Endothelial cell of hepatic sinusoid (primary cell): Measurements from ENCODE around the gene GFPT2.

ENCODE experiments used
- in situ Hi-C: cut with HindIII; loops from 2 replicates; pipeline ENCODE4 v1.10.0; 2017; ENCODE audit warnings: low sequenced_read_pairs

The GFPT2 gene

DNA sequence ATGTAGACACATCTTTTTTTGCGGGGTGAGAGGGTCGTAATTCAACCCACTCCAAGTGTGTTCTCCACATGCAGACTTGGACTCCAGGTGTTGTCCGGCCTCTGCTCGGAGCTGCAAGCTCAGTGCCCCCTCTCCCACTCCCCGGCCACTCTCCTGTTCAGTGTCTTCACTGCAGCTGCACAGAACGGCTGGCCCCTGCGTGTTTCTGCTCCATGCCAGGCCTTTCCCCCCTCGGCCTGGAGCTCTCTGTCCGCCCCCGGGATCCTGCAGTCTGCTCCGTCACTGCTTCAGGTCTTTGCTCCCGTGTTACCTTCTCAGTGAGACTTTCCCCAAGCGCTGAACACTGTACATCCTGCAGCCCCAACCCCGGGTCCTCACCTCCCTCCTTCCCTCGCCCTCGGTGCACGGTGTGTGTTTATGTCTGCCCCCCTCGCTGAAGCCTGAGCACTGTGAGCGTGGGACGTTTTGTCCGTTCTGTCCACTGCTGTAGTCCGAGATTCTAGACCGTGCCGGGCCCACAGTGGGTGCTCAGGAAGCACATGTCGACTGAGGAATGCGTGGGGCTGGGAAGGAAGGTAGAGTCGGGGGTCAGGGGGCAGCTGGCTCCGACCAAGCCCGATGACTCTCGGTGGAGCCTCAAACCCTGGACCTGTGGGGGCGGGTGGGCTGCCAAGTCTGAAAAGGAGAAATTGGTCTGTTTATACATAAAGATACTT is 26.4 kb upstream of the GFPT2 start:
- in situ Hi-C loops: loop anchor here (5.0 kb wide), 3 partner anchors 57 to 168 kb away; no protein-coding TSS in a partner anchor

DNA sequence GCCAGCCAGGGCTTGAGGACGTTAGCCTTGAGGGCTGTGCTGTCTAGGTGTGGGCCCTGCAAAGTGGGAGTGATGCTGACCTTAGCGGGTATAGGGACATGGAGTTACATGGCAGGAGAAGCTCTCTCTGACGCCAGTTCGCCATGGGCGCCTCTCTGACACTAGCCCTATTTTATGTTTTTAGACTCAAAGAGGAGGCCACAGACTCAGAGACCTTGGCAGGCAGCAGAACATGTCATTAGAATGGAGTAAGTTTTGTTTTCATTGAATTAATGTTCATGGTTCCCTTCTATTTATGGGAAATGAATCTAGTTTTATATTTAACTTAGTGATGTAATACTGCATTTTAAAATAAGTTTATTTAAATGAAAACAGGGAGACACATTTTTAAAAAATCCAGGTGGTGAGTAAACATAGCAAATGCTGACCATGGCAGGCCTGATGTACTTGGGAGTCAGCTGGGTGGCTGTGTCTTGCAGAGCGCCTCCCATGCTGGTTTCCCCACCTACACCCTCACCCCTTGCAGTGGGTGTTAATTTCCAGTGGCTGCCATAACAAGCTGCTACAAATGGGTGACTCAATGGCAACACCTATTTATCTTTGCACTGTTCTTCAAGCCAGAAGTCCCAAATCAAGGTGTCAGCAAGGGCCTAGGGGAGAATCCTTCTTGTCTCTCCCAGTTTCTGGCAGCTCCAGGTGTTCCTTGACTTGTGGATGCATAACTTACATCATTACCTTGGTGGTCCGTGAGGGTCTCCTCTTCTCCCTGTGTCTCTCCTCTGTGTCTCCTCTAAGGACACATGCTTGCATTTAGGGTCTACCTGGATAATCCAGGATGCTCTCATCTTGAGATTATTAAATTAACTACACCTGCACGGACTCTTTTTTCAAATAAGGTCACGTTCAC is 25.6 kb upstream of the GFPT2 start:
- in situ Hi-C loops: loop anchor here (5.0 kb wide), 3 partner anchors 56 to 169 kb away; no protein-coding TSS in a partner anchor

DNA sequence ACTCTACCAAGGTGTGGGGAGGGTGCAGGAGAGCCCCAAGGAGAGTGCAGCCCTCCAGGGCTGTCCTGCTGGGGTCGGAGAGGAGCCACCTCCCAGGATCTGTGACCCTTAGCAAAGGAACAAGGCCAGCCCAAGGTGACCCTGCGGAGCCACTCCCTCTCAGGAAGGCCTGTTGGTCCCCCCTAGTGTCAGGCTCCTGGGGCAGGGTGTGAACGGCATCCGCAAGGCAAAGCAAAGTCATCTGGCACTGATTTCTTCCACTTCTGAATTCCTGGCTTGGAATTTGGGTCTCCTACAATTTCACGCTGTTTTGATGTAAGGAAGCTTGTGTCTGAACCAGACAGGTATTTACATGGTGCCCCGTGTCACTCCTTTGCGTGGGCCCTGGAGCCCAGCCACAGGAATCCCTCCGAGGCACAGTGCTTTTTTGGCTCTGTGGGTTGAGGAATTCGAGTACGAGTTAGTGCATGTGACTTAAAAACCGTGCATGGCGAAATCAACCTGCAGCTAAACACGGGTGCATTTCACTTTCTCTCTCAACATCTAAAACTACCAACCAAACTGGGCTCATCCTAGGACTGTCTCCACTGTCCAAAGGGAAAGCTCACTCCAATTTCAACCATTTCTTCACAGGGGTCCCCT is 24.5 kb upstream of the GFPT2 start:
- in situ Hi-C loops: loop anchor here (5.0 kb wide), 3 partner anchors 55 to 170 kb away; no protein-coding TSS in a partner anchor

DNA sequence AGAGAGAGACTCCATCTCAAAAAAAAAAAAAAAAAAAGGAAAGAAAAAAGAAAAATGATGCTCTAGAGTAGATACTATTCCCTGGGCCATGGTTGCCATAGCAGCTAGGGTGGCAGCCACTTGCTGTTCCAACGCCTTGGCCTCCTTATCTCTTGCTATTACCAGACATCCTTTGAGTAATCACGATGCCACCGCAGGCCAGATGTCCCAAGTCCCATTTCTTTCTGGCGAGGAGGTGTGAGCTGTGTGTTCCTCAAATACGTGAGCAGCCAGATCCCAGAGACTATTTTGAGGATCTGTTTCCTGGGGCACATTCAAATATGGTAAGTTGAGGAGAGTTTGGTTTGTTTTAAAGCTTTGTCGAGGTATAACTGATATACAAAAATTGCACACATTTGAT is 23.4 kb upstream of the GFPT2 start:
- in situ Hi-C loops: loop anchor here (5.0 kb wide), 3 partner anchors 54 to 171 kb away; no protein-coding TSS in a partner anchor

DNA sequence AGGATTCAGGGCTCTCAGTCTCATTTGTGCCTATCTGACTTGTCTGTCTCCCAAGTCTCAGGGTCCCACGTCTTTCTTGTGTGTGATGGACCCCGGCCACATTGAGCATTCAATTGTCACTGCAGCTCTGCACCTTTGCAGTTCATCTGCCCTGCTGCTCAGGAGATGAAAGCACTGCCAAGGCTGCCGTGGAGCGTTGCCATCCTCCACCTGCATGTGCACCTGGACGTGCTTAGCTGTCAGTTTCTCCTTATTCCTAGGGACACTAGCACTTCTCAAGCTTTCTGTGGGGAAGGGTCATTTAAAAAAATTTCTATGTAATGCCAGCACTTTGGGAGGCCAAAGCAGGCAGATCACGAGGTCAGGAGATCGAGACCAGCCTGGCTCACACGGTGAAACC is 22.8 kb upstream of the GFPT2 start:
- in situ Hi-C loops: loop anchor here (5.0 kb wide), 3 partner anchors 54 to 171 kb away; no protein-coding TSS in a partner anchor

DNA sequence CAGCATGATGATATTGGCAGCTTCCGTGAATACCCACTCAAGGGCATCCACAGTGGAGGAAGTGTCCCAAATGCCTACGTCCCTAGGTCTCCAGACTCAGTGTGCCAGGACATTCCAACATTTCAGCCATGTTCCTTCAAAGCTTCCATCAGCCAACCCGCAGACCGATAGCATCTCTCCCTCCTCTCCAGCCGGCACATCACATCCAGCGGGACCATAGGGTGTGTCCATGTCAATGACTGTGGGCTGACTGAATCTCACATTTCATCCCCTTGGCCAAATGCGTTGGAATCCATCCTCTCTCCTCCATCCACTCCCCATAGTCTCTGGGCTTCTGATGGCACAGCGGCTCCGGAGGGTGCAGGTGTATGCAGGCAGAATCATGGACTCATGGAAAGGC is 22.2 kb upstream of the GFPT2 start:
- in situ Hi-C loops: loop anchor here (5.0 kb wide), 3 partner anchors 53 to 172 kb away; no protein-coding TSS in a partner anchor

DNA sequence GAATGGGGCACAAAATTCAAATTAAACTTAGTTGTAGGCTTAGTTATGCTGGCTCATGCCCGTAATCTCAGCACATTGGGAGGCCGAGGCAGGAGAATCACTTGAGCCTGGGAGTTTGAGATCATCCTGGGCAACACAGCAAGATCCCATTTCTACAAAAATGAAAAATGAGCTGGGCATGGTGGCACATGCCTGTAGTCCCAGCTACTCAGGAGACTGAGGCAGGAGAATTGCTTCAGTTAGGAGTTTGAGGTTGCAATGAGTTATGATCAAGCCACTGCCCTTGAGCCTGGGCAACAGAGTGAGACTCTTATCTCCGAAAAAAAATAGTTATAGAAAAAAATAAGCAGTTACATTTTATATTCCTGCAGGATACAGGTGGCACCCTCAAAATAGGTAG is 20.7 kb upstream of the GFPT2 start:
- in situ Hi-C loops: no loop called here

DNA sequence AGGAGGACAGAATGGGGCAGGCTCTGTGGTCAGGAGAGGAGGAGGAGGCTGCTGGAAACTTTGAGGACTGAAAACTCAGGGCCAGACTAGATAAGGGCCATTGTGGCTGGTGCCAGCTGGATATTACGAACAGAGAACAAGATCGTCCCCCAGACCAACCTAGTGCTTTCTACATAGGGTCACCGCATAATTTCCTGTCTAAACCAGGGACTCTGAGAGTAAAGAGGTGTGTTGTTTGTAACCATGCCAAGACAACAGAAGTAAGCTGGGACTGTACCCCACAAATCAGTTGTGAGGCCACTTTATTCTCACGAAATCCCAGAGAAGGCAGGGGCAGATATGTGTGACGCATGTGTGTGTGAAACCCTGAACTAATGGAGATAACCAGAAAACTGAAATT is 20.3 kb upstream of the GFPT2 start:
- in situ Hi-C loops: no loop called here

DNA sequence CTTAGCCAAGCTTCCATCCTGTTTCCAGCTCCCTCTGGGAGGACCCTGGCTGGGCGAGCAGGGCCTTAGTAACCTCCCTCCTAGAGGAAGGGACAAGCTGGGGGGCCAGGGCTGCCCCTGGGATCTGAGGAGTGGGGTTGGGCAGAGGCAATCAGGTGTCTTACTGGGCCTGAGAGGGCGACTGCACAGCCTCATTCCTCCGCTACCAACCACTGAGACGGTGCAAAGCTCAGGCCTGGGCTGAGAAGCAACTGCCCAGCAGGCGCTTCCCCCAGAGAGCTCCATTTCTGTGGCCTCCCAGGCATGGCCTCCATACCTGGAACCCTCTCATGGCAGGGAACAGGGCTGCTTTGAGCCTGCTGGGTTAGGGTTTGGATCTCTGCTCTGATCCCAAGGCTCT is 18.8 kb upstream of the GFPT2 start:
- in situ Hi-C loops: no loop called here

DNA sequence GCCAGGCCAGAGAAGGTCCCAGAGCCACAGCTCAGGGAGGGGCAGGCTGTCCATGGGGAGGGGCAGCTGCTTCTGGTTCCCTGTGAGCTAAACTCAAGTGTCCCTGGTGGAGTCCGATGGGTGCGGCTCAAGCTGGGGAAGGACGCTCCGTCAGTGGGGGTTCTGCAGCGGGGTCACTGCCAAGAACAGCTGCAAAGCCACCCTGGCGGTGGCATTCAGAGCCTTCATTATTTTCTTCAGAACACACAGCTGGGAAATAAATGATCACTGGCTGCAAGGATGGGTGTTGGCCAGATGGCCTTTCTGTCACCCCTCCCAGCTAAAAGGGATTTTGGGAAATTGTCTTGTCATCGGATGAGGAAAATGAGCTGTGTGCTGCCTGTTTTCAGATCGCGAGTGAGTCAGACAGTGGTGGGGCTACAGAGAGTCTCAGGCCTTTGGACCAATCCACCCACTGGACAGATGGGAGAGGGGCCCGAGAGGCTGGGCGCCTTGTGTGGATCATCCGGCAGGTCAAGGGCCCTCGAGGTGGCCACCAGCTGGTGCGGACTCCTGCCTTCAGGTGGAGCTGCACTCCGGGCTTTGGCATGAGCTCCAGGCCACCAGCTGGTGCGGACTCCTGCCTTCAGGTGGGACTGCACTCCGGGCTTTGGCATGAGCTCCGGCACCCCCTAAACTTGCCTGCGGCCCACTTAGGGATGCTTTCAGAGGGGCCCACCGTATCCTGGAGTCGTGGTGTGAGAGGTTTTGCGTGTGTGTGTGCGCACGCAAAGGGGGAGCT is 17.9 kb upstream of the GFPT2 start:
- in situ Hi-C loops: no loop called here

DNA sequence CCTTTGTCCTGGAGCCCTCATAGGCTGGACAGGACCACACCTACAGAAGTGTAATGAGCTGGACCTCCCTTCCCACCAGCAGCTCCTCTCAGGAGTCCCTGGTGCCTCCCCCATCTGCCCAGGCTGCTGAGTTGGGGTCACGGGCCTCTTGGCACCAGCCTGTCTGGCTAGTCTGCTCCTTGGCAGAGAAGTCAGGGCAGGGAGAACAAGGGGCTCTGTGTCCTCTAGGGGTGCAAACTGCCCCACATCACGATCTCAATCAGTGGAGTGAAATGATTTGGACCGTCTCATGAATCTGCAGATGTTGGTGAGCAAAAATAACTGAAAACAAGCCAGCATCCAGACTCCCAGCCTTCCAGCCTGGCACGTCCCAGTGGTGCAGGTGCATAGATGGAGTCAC is 14.9 kb upstream of the GFPT2 start:
- in situ Hi-C loops: no loop called here

DNA sequence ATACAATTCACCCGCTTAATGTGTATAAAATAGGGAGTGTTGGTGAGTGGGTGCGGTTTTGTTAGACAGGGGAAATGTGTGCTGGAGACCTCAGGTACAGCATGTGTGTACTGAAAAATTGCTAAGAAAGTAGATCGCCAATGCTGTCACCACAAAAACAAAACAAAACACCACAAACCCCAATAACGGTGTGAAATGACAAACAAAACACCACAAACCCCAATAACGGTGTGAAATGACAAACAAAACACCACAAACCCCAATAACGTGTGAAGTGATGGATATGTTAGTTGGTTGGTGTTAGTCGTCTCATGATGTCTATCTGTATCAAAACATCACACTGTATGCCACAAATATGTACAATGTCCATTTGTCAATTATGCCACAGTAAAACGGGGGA is 14.2 kb upstream of the GFPT2 start:
- in situ Hi-C loops: no loop called here

DNA sequence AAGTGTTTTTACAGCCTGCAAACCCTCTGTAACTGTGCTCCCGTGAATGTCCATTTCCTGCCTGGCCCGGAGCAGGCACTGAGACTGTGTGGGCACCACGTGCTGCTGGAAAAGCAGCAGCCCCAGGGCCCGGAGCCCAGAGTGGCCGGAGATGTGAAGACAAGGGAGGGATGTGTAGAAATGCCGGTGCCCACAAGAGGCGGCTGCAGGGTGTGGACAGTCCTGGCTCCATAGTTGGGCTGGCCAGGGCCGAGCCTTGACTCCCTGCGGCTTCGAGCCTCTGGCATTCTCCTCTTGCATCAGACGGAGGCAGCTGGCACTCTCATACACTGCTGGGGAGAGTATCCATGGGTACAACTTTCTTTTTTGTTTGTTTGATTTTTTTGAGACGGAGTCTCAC is 13.2 kb upstream of the GFPT2 start:
- in situ Hi-C loops: no loop called here

DNA sequence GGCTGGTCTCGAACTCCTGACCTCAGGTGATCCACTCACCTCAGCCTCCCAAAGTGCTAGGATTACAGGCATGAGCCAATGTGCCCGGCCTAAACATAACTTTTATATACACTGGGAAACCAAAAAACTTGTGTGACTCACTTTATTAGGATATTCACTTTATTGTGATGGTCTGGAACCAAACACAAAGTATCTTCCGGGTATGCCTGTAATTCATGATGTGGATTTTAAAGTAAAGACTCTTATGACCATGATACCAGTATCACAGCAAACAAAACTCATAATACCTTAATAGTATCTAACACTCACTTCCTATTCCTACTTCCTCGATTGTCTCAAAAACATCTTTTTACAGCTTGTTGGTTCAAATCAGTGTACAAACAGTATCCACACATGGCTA is 12.7 kb upstream of the GFPT2 start:
- in situ Hi-C loops: no loop called here

DNA sequence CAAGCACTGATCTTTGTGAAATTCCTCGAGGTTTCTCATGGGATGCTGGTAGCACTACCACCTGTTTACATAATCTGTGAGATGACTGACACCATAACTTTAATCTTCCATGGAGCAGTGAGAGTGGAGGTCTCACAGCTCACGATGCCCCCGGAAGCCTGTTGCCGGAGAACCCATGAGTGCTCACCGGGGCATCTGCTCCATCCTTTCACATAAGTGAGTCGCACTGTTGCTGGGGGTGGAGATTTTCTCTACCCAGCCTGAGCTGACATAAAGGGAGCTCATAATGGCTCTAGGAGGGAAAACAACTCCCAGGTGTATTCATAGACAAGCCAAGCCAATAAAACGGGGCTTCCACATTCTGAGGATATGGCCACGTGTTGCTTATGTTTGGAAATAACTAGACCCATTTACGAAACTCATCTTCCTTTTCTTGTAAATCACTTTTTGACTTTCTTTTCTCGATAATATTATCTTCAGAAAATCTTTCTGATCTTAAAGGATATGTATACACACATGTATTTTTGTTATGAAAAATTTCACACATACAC is 11.2 kb upstream of the GFPT2 start:
- in situ Hi-C loops: no loop called here

DNA sequence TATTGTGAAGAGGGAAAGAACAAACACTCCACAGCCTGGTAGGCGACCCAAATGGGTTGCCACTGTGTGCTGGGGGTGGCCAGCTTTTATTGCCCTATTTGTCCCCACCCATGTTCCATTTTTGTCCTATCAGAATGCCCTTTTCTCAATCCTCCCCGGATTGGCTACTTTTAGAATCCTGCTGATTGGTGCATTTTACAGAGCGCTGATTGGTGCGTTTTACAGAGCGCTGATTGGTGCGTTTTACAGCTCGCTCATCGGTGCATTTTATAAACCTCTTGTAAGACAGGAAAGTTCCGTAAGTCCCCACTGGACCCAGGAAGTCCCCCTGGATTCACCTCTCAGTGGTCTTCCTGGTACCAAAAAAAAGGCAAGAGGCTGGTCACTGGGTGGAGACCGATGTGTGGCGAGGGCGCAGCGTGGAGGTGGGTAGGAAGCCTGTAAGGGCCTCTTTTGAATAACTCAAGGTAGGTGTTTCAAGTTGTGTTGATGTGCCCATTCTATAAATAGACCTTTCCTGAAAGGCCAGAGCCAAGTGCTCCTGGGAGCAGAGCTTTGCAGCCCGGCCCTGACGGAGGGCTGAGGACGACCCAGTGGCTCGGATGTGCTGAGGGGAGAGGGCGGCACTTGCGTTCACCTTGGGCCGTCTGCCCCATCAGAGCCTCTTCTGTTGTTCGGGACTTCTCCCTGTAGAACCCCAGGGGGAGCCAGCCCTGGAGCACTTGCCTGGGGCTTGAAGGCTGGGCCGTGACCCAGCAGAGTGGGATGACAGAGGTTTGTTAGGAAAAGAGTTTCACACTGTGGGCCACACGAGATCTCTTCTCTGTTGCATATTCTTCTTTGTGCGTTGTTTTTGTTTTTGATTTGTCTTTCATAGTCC is 7.2 kb upstream of the GFPT2 start:
- in situ Hi-C loops: no loop called here

DNA sequence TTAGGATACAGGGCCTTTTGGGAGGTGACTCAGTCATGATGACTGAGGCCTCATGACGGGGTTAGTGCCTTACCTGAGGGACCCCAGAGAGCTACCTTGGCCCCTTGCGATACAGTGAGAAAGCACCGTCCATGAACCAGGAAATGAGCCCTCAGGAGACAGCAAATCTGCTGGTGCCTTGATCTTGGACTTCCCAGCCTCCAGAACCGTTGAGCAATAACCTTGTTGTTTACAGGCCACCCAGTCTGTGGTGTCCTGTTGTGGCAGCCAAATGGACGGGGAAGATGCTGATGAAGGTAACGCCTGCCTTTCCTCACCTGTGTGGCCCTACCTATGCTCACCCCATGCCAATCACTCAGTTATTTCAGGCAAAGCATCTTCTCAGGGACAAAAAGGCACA is 5.6 kb upstream of the GFPT2 start:
- in situ Hi-C loops: no loop called here

DNA sequence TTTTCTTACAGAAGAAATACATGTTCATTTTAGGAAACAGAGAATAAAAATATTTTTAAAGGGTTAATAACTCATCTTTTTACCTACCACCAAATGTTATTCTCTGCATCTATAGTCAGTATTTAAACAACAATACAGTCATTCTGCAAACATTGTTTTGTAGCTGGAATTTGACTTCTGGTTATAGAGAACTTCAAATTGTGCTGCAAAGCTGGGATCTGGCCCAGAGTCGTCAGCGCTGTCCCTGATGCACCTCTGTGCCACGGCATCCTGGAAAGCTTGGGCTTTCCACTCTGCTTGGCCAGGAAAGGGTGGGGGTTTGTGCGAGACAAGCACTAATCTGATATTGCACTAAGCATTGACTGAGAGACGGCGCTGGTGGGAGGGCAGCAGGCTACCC is 5.0 kb upstream of the GFPT2 start:
- in situ Hi-C loops: no loop called here

DNA sequence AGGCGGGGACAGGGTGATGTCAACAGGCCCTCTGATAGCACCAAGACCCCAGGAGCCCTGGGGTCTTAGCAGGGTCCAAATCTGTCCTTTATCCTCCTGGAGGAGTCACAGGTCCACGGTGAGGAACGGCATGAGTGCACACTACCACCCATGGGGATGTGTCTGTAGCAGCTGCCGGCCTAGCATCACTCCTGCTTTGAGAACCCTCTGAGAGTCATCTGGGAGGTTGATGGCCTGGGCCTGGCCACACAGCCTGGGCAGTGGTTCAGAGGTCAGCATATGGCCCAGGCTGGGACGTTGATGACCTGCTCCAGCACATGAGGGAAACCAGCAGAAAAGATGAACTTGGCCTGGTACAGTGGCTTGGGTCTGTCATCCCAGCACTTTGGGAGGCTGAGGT is 1.8 kb upstream of the GFPT2 start:
- in situ Hi-C loops: no loop called here
